Stimulated activated naive CD4-positive, alpha-beta T cell treated with Interleukin-2 at 50 U/mL for 16 hours (primary cell): Measurements from ENCODE around the gene TMEM182.

Experiments
- DNase-seq: peaks from one replicate; lab custom pipeline; 2025; lab: John Stamatoyannopoulos, UW

Gene TMEM182

GRCh38 chr2:102768253-102768652 is 6.4 kb downstream of the TMEM182 start:
- no peak for DNase-seq

- no peak for DNase-seq
These were observed 7.1 kb downstream of the TMEM182 start for GRCh38 chr2:102768892-102769291.

GRCh38 chr2:102770506-102770905 is 8.7 kb downstream of the TMEM182 start:
- DNase-seq = no peak

- DNase-seq = no peak
These were observed 9.3 kb downstream of the TMEM182 start for GRCh38 chr2:102771114-102771513.

- no peak for DNase-seq
These were observed 10.8 kb downstream of the TMEM182 start for GRCh38 chr2:102772659-102773058.

GRCh38 chr2:102773149-102773705 is 11.4 kb downstream of the TMEM182 start:
- no peak for DNase-seq

GRCh38 chr2:102778260-102778659 is 16.4 kb downstream of the TMEM182 start:
- DNase-seq = no peak

GRCh38 chr2:102780467-102780866 is 18.6 kb downstream of the TMEM182 start:
- no peak for DNase-seq

GRCh38 chr2:102782187-102782586 is 20.4 kb downstream of the TMEM182 start:
- DNase-seq = no peak

GRCh38 chr2:102782933-102783332 is 21.1 kb downstream of the TMEM182 start:
- no peak for DNase-seq

- DNase-seq = no peak
These were observed 21.8 kb downstream of the TMEM182 start for GRCh38 chr2:102783506-102784183.

- no peak for DNase-seq
These were observed 23.1 kb downstream of the TMEM182 start for GRCh38 chr2:102784940-102785339.

GRCh38 chr2:102788216-102788884 is 26.5 kb downstream of the TMEM182 start:
- DNase-seq = no peak

GRCh38 chr2:102788885-102789260 is 27.0 kb downstream of the TMEM182 start:
- no peak for DNase-seq

- no peak for DNase-seq
These were observed 27.7 kb downstream of the TMEM182 start for GRCh38 chr2:102789349-102790090.

- no peak for DNase-seq
These were observed 28.2 kb downstream of the TMEM182 start for GRCh38 chr2:102790091-102790455.

- DNase-seq = no peak
These were observed 30.9 kb downstream of the TMEM182 start for GRCh38 chr2:102792568-102793208.

- no peak for DNase-seq
These were observed 33.8 kb downstream of the TMEM182 start for GRCh38 chr2:102795641-102796040.

GRCh38 chr2:102796337-102796736 is 34.5 kb downstream of the TMEM182 start:
- no peak for DNase-seq

- no peak for DNase-seq
These were observed 35.7 kb downstream of the TMEM182 start for GRCh38 chr2:102797486-102797885.

- no peak for DNase-seq
These were observed 36.4 kb downstream of the TMEM182 start for GRCh38 chr2:102798181-102798580.

GRCh38 chr2:102801098-102801718 is 39.4 kb downstream of the TMEM182 start:
- DNase-seq = no peak
